HFF-Myc (cell line): ENCODE data around the gene SLC35F6.

Experiments used
- DNase-seq: peaks from one replicate; pipeline ENCODE4 v3.0.0-alpha.2; 2011; ENCODE audit warnings: low read depth; ENCODE audit errors: extremely low read depth
- H3K4me3 ChIP-seq: replicated peaks from 2 replicates; pipeline ENCODE4 v1.5.1; 2011; ENCODE audit warnings: low read depth, mild to moderate bottlenecking, control low read depth, low read length
- CTCF ChIP-seq: IDR thresholded peaks from 2 replicates; pipeline ENCODE4 v1.5.1; 2012; ENCODE audit warnings: mild to moderate bottlenecking, low read depth, low read length, control low read depth; ENCODE audit errors: missing control alignments

The SLC35F6 gene

GRCh38 chr2:26765475-26766200 lies 1.6 kb downstream of the SLC35F6 start:
- TF ChIP-seq CTCF = no peak
- peak overlapping the region; percentile 99 for H3K4me3 ChIP-seq
- no peak for DNase-seq

GRCh38 chr2:26767129-26767528 lies 3.0 kb downstream of the SLC35F6 start:
- no peak overlapping the region for H3K4me3 ChIP-seq
- no peak for DNase-seq
- no peak for TF ChIP-seq CTCF

GRCh38 chr2:26767894-26768487 lies 3.9 kb downstream of the SLC35F6 start:
- DNase-seq = no peak
- H3K4me3 ChIP-seq = no peak overlapping the region
- TF ChIP-seq CTCF = no peak

GRCh38 chr2:26768759-26769088 lies 4.6 kb downstream of the SLC35F6 start:
- H3K4me3 ChIP-seq = no peak overlapping the region
- no peak for DNase-seq
- TF ChIP-seq CTCF = no peak

- TF ChIP-seq CTCF = no peak
- no peak overlapping the region for H3K4me3 ChIP-seq
- no peak for DNase-seq
Observed at GRCh38 chr2:26769089-26769761, 5.1 kb downstream of the SLC35F6 start.

GRCh38 chr2:26770986-26771586 lies 7.0 kb downstream of the SLC35F6 start:
- no peak overlapping the region for H3K4me3 ChIP-seq
- DNase-seq = no peak
- TF ChIP-seq CTCF = peak; percentile 53
